GM12872 (cell line): ENCODE results near the gene PDXP.

Experiments
- CTCF ChIP-seq: IDR thresholded peaks from 3 replicates; pipeline ENCODE4 v1.5.1; 2011; ENCODE audit warnings: low read depth, mild to moderate bottlenecking, low read length, moderate library complexity; ENCODE audit not compliant: insufficient read depth

Gene PDXP

GRCh38 chr22:37630839-37631435 lies 27.6 kb upstream of the PDXP start:
- TF ChIP-seq CTCF = no peak

- no peak for TF ChIP-seq CTCF
Observed at GRCh38 chr22:37631448-37632173, 26.9 kb upstream of the PDXP start.

GRCh38 chr22:37632174-37633088 lies 26.1 kb upstream of the PDXP start:
- TF ChIP-seq CTCF = no peak

GRCh38 chr22:37633089-37633624 lies 25.4 kb upstream of the PDXP start:
- TF ChIP-seq CTCF = no peak

GRCh38 chr22:37633625-37634416 lies 24.7 kb upstream of the PDXP start:
- peak; percentile 33; the same call in 2 of the 3 replicates for TF ChIP-seq CTCF

- peak; percentile 49 for TF ChIP-seq CTCF
Observed at GRCh38 chr22:37634417-37634924, 24.1 kb upstream of the PDXP start.
